Thyroid gland (tissue), 4 donors: ENCODE results near the gene POU2F3.

ENCODE experiments used
- POLR2A ChIP-seq, 2 donors: fragments of 450-650 bp; IDR thresholded peaks; one replicate each; pipeline ENCODE4 v1.6.1; 2017; ENCODE audit warnings: antibody characterized with exemption in 2 of 2, mild to moderate bottlenecking in 2 of 2, moderate library complexity in 1 of 2
- TF ChIP-seq, protein P1 (sequence below), 6 experiments: fragments of 200-600 bp in 3 of 6; fragments of 450-650 bp in 3 of 6; sonication (generic) in 3 of 6; IDR thresholded peaks; one replicate each; pipeline ENCODE4 v1.5.1; 2016 to 2019; ENCODE audit warnings: antibody characterized with exemption in 6 of 6, mild to moderate bottlenecking in 2 of 6, inconsistent platforms in 1 of 6, moderate library complexity in 1 of 6

DNA sequence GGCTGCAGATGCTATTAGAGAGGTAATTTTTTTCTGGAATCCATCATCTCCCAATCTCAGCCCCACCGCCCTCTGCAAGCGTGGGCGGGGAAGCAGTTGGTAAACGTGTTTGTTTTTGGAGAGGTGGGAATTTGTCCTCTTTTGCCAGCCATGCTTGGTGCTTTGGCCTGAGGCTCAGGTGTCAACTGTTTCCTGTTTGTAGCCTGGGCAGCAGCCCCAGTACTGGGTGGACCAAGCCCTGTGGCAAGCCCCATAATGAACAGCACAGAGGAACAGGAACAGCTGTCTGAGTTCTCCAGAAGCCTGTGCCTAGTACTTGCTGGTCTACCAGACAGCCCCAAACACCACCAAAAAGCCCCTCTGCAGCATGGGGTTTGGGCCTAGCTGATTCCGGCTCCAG, 39.6 kb downstream of the POU2F3 start:
- TF ChIP-seq, protein P1, sequence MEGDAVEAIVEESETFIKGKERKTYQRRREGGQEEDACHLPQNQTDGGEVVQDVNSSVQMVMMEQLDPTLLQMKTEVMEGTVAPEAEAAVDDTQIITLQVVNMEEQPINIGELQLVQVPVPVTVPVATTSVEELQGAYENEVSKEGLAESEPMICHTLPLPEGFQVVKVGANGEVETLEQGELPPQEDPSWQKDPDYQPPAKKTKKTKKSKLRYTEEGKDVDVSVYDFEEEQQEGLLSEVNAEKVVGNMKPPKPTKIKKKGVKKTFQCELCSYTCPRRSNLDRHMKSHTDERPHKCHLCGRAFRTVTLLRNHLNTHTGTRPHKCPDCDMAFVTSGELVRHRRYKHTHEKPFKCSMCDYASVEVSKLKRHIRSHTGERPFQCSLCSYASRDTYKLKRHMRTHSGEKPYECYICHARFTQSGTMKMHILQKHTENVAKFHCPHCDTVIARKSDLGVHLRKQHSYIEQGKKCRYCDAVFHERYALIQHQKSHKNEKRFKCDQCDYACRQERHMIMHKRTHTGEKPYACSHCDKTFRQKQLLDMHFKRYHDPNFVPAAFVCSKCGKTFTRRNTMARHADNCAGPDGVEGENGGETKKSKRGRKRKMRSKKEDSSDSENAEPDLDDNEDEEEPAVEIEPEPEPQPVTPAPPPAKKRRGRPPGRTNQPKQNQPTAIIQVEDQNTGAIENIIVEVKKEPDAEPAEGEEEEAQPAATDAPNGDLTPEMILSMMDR (IDR thresholded peaks at IDR 0.05) = no peak
- TF ChIP-seq POLR2A (IDR thresholded peaks at IDR 0.05) = no peak
